C4-2B (cell line): ENCODE data around the gene BTNL9.
"Not testable (repeated sequence)": the region's sequence is repeated elsewhere in the genome, so short reads cannot be mapped to it uniquely, and the experiment has no call there.

Experiments
- ZFX ChIP-seq: fragments of 450-650 bp; IDR thresholded peaks from 2 replicates; pipeline ENCODE4 v1.6.1; 2017
- TF ChIP-seq, protein P1 (sequence below): fragments of 450-650 bp; conservative IDR thresholded peaks from 2 replicates; pipeline ENCODE4 v1.5.1; 2017; ENCODE audit warnings: mild to moderate bottlenecking

DNA sequence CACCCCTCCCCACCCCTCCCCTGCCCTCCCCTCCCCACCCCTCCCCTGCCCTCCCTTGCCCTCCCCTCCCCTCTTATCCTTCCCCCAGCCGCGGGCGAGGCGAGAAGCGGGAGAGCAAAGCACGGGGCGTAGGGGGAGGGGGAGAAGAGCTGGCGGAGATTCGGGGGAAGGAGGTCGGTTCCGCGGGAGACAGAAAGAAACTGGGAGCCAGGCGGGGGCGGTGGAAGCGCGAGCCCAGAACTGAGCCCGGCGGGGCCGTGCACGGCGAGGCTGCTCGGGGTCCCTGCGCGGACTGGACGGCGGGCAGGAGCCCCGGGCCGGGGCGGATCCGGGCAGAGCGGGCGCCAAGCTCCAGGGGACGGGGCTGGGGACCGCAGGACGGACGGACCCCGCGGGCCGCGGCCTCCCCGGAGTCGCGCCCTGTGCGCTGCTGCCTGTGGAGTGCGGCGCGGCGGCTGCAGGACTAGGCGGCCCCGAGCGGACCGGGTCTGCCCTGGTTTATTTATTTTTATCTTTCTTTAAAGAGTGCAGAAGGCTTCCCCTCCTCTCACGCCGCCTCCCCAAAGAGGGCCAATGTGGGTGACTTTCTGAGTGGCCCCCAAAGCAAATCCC, 61.1 kb downstream of the BTNL9 start:
- TF ChIP-seq, protein P1, sequence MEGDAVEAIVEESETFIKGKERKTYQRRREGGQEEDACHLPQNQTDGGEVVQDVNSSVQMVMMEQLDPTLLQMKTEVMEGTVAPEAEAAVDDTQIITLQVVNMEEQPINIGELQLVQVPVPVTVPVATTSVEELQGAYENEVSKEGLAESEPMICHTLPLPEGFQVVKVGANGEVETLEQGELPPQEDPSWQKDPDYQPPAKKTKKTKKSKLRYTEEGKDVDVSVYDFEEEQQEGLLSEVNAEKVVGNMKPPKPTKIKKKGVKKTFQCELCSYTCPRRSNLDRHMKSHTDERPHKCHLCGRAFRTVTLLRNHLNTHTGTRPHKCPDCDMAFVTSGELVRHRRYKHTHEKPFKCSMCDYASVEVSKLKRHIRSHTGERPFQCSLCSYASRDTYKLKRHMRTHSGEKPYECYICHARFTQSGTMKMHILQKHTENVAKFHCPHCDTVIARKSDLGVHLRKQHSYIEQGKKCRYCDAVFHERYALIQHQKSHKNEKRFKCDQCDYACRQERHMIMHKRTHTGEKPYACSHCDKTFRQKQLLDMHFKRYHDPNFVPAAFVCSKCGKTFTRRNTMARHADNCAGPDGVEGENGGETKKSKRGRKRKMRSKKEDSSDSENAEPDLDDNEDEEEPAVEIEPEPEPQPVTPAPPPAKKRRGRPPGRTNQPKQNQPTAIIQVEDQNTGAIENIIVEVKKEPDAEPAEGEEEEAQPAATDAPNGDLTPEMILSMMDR: not testable (repeated sequence)
- not testable (repeated sequence) for TF ChIP-seq ZFX
